Measurements from ENCODE around the gene PCDH1.

- no peak for TF ChIP-seq POLR2A (IDR thresholded peaks at IDR 0.05; ENCODE audit: low read depth, low read length)
- no peak for TF ChIP-seq POLR2AphosphoS5 (IDR thresholded peaks at IDR 0.05; ENCODE audit: low read depth, low read length)
Observed at GRCh38 chr5:141843156-141843927, 34.9 kb downstream of the PCDH1 start.
